Adrenal gland (tissue), 12 donors: ENCODE results near the gene GNPAT. TPM values are rescaled to one million over a fixed set of nuclear protein-coding genes. Genes with fewer than 3 reads are reported as not detected.

Experiments used
- DNase-seq, 7 donors: peaks; one replicate each; pipeline ENCODE4 v3.0.0-alpha.2; 2019 to 2020
- H3K27ac ChIP-seq, 5 donors: fragments of 200-600 bp; sonication (generic) in 4 of 5; 1 replicate in 3 of 5; 2 replicates in 2 of 5; pipeline versions ENCODE4 v1.5.1 to v1.8.0; 2016 to 2020; ENCODE audit warnings: mild to moderate bottlenecking in 1 of 5
- H3K27me3 ChIP-seq: fragments of 200-600 bp; 2 replicates; pipeline ENCODE4 v1.8.0; 2021
- H3K36me3 ChIP-seq, 2 donors: fragments of 200-600 bp; replicated peaks in 1 of 2; 1 replicate in 1 of 2; 2 replicates in 1 of 2; pipeline versions ENCODE4 v1.5.1 to v1.8.0; 2018 to 2022
- H3K4me1 ChIP-seq, 2 donors: fragments of 200-600 bp; replicated peaks in 1 of 2; 1 replicate in 1 of 2; 2 replicates in 1 of 2; pipeline versions ENCODE4 v1.5.1 to v1.8.0; 2018 to 2021
- H3K4me3 ChIP-seq, 4 donors: fragments of 200-600 bp; sonication (generic) in 3 of 4; one replicate each; pipeline ENCODE4 v1.5.1; 2016 to 2018
- H3K9me3 ChIP-seq, 3 donors: fragments of 200-600 bp; sonication (generic) in 1 of 3; replicated peaks in 1 of 3; 1 replicate in 2 of 3; 2 replicates in 1 of 3; pipeline versions ENCODE4 v1.5.1 to v1.8.0; 2016 to 2021
- CTCF ChIP-seq, 6 experiments: fragments of 450-650 bp in 4 of 6; fragments of 200-600 bp in 2 of 6; sonication (generic) in 1 of 6; IDR thresholded peaks; 1 replicate in 5 of 6; 2 replicates in 1 of 6; pipeline versions ENCODE4 v1.5.1 to v1.8.0; 2016 to 2021; ENCODE audit warnings: antibody characterized with exemption in 6 of 6, mild to moderate bottlenecking in 2 of 6, moderate library complexity in 1 of 6
- POLR2A ChIP-seq, 2 donors: fragments of 450-650 bp; IDR thresholded peaks; one replicate each; pipeline ENCODE4 v1.6.1; 2017; ENCODE audit warnings: antibody characterized with exemption in 2 of 2, mild to moderate bottlenecking in 2 of 2, moderate library complexity in 1 of 2
- WGBS, 4 donors: extraction: QIAGEN DNeasy Blood & Tissue Kit in 2 of 4; methylation state at CpG; one replicate each; pipeline versions ENCODE4 v1.1.5 to v1.1.7; 2013 to 2017; 5-methylcytosine and 5-hydroxymethylcytosine counted together
- intact Hi-C, 2 donors: fragments of 100-400 bp; cut with DNase I; formaldehyde crosslinking; loops; one replicate each; pipeline versions ENCODE4 v1.14.1 to v1.15.0; 2022 to 2023
- polyA plus RNA-seq, 3 donors: library from polyadenylated mRNA; stranded (reverse); fragments of 200-250 nt in 2 of 3; fragments of 350-450 nt in 1 of 3; fragmentation: Illumina TruSeq in 1 of 3; extraction: RNeasy Lipid Tissue Mini Kit (QIAGEN cat#74804) in 1 of 3; gene quantifications; one replicate each; pipeline ENCODE4 v1.2.3, GENCODE V29; 2013 to 2014
- total RNA-seq, 9 donors: library from RNA; depleted of rRNA in 4 of 9; stranded (reverse); fragments of >200 nt in 4 of 9; fragments of 120-200 nt in 1 of 9; fragmentation: NEBNext Ultra II Directional in 1 of 9; extraction: Animal tissue kit (Norgen Biotek cat#: 25700) in 1 of 9; gene quantifications; one replicate each; pipeline versions ENCODE4 v1.1.0 to v1.2.4, GENCODE V29; 2013 to 2023
- donor health status: healthy with polysubstance abuse.
- donor health status: Bipolar disorder and iron deficiency.
- donor health status: DM: yes; HTN: yes; CAD: no.
- donor health status: DM: no; HTN: no; CAD: no.
- donor health status: DM: no; HTN: no; CAD: no.
- donor health status: DM: yes; HTN: yes; CAD: no.

GNPAT gene
- total and polyA plus RNA-seq, 12 donors = 27.0 to 91.9 (median 49.7) TPM

- intact Hi-C loops = loop anchor here (5.0 to 10.0 kb wide), 4 partner anchors 120 to 420 kb away; no protein-coding TSS in a partner anchor
- Histone ChIP-seq H3K4me1 (no peaks in the 10 kb centered on the region), H3K36me3 (no peaks in the 10 kb centered on the region), H3K27me3 (no peaks in the 10 kb centered on the region), H3K27ac (no peak overlapping the region), H3K9me3 (no peaks in the 10 kb centered on the region), H3K4me3 (no peak overlapping the region)
- WGBS, 4 donors = 75 to 81% (median 79%) methylated on average over 16 to 17 of the region's 17 CpGs
- TF ChIP-seq POLR2A (IDR thresholded peaks at IDR 0.05) = no peak
- no peak for TF ChIP-seq CTCF (IDR thresholded peaks at IDR 0.05)
- no peak for DNase-seq
Measured at GRCh38 chr1:231214918-231215680, 25.9 kb upstream of the GNPAT start.

GRCh38 chr1:231215681-231216385 is 25.2 kb upstream of the GNPAT start:
- Histone ChIP-seq H3K9me3 (no peaks in the 10 kb centered on the region), H3K4me3 (no peak overlapping the region), H3K36me3 (no peaks in the 10 kb centered on the region), H3K27me3 (no peaks in the 10 kb centered on the region), H3K4me1 (no peaks in the 10 kb centered on the region), H3K27ac (no peak overlapping the region)
- 70 to 80% (median 75%) methylated on average over 4 to 10 of the region's 10 CpGs for WGBS, 4 donors
- no peak for DNase-seq
- TF ChIP-seq POLR2A (IDR thresholded peaks at IDR 0.05) (no peak), CTCF (IDR thresholded peaks at IDR 0.05) (no peak)
- intact Hi-C loops = loop anchor here (10.0 kb wide), 3 partner anchors 121 to 421 kb away; no protein-coding TSS in a partner anchor

GRCh38 chr1:231216498-231216897 is 24.5 kb upstream of the GNPAT start:
- Histone ChIP-seq H3K36me3 (no peaks in the 10 kb centered on the region), H3K9me3 (no peaks in the 10 kb centered on the region), H3K27me3 (no peaks in the 10 kb centered on the region), H3K4me1 (no peaks in the 10 kb centered on the region), H3K27ac (no peak overlapping the region), H3K4me3 (no peak overlapping the region)
- TF ChIP-seq POLR2A (IDR thresholded peaks at IDR 0.05) (no peak), CTCF (IDR thresholded peaks at IDR 0.05) (no peak)
- intact Hi-C loops = loop anchor here (10.0 kb wide), 3 partner anchors 122 to 422 kb away; no protein-coding TSS in a partner anchor
- 59 to 77% (median 60%) methylated on average over 4 of the region's 4 CpGs; no CpG with 5 or more reads in 1 of the 4 donors for WGBS, 4 donors
- no peak for DNase-seq

- Histone ChIP-seq H3K4me1 (no peaks in the 10 kb centered on the region), H3K9me3 (no peaks in the 10 kb centered on the region), H3K27me3 (no peaks in the 10 kb centered on the region), H3K4me3 (no peak overlapping the region), H3K27ac (no peak overlapping the region), H3K36me3 (no peaks in the 10 kb centered on the region)
- WGBS, 4 donors = 83 to 91% (median 86%) methylated on average over 11 of the region's 11 CpGs
- intact Hi-C loops = loop anchor here (10.0 kb wide), 3 partner anchors 122 to 422 kb away; no protein-coding TSS in a partner anchor
- TF ChIP-seq CTCF (IDR thresholded peaks at IDR 0.05) (no peak), POLR2A (IDR thresholded peaks at IDR 0.05) (no peak)
- DNase-seq = no peak
Measured at GRCh38 chr1:231217056-231217455, 24.0 kb upstream of the GNPAT start.
